Femur (tissue), 1 donor: ENCODE data around the gene GMDS.

Experiments used
- DNase-seq: peaks from one replicate; pipeline ENCODE4 v3.0.0-alpha.2; 2017

Gene GMDS

DNA sequence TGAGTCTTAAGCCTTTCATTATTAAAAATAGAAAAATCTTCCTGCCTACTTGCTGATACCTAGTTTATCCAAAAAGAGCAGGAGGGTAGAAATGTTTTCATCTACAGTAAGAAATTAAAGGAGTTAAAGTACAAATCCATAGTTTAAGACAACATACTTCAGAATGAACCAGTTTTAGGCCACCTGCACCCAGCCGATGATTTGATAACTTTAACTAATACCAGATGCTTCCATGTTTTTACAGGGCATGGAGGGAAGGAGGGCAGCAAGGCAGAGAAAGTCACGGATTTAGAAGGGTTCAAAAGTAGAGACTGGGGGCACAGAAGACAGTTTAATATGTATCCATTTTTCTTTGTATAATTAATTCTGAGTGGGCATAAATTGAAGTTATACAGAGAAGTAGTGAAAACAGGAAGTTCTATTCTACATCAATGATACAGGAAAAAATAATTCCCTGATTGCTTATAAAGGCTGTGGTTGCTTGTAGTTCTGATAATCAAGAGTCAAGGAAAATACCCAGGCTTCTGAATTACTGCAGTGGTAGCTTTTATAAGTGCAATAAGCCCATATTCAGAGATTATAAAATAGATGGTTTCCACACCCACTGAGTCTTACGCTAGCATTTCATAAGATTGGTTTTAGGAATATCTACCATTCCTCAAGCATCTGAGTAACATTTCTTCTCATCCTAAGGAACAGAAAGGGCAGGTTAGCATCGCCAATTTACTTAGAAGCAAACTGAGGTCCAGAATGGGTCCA, 72.0 kb downstream of the GMDS start:
- DNase-seq = no peak

GRCh38 chr6:2171728-2172127, 73.7 kb downstream of the GMDS start:
- no peak for DNase-seq

GRCh38 chr6:2168480-2168879, 76.9 kb downstream of the GMDS start:
- no peak for DNase-seq

GRCh38 chr6:2166717-2167116, 78.7 kb downstream of the GMDS start:
- no peak for DNase-seq

GRCh38 chr6:2165286-2165685, 80.1 kb downstream of the GMDS start:
- no peak for DNase-seq

GRCh38 chr6:2164481-2164880, 80.9 kb downstream of the GMDS start:
- no peak for DNase-seq

DNA sequence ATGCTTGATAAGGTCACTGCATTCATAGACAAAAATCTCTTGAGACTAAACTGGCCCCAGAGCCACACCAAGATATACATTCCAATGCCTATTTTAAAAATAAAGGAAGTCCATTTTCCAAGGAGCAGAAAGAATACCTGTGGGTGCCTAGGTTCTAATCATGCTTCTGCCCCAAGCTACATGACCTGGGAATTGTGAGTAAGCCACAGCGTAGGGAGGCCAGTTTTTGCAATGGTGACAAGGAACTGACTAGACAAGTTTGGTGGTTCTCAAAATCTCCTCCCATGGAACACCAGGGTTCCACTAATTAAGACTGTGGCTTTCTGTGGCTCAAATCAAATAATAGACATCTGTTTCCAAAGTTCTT, 83.3 kb downstream of the GMDS start:
- no peak for DNase-seq

- no peak for DNase-seq
These were observed 86.7 kb downstream of the GMDS start for GRCh38 chr6:2158596-2159271.

DNA sequence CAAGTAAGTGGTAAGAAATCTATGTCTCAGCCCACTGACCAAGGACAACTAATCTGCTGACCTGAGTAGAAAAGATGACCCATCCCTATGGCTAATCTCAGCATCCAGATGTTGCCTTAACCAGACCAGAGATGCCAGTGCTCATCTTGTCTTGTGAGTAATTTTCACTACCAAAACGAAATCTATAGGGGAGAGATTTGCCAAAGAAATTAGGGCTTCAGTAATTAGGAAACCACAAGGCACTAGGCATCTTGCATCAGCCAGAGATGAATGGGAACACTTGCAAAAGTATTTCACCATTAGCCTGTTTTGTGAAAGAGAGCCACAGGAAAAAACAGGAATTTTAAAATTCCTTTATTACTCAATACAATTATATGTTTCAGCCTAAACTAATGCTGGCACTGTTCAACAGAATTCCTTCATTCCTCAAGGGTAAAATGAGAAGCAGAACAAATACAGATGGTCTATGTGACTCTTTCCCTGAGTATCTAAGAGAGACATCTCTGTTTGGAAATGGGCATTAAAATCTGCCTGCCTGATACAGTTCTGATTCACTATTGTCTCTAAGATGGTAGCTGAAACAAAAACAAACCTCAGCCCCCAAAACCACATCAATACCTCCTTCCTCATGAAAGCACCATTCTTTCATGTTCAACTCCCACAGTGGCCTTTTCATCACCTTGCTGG, 87.8 kb downstream of the GMDS start:
- DNase-seq = no peak

DNA sequence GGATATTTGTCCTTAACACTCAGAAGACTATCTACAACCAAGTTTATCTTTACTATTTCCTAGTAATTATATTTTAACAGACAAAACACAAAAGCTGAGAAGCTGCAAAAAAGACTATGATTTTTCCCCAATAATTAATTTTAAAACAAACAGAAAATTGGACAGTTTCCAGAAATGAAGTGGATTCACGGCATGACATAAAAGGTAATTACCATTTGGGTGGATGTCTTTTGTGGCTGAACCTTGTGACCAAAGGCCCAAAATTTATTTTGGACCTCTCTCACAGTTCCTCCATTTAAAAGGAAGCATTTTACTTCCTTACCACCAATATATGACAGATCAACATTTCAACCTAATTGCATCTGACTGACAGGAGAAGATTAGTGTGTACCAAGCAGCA, 90.2 kb downstream of the GMDS start:
- DNase-seq = no peak

GRCh38 chr6:2149361-2150006, 95.9 kb downstream of the GMDS start:
- no peak for DNase-seq

DNA sequence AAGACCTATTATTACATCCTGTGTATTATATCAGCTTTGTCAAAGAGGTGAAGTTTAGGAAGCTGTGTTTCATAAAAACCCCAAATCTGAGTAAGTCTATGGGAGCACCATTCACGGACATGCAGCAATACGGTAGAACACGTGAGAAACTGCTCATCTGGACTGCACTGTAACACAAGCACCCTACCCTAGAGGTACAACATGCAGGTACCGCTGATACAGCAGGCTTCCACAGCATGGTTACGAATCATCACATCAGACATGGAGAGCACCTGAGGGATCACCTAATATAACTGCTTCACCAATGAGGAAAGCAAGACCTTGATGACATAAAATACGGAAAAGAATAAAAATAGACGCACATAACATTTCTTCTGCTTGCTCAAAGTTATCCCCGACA, 96.7 kb downstream of the GMDS start:
- no peak for DNase-seq

GRCh38 chr6:2147766-2148448, 97.5 kb downstream of the GMDS start:
- DNase-seq = no peak

GRCh38 chr6:2147261-2147660, 98.1 kb downstream of the GMDS start:
- no peak for DNase-seq

DNA sequence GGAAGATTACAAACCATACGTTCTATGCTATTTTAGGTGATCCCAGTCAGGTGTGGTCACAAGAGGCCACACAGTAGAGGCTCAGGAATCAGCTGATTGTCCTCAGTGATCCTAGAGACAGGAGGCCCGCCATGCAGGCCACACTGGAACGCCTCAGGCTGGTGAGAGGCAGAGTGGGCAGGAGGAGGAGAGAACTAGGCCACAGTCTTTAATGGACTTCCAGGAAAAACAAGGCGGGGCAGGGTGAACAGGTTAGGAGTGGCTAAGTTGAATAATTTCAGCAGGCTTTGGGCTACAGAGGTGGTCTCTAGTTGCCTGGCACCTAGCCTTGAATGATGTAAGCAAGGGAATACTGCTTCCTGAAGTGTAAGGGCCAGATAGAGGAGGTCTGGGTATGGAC, 101.2 kb downstream of the GMDS start:
- no peak for DNase-seq

- DNase-seq = no peak
These were observed 103.6 kb downstream of the GMDS start for GRCh38 chr6:2141644-2142290.

DNA sequence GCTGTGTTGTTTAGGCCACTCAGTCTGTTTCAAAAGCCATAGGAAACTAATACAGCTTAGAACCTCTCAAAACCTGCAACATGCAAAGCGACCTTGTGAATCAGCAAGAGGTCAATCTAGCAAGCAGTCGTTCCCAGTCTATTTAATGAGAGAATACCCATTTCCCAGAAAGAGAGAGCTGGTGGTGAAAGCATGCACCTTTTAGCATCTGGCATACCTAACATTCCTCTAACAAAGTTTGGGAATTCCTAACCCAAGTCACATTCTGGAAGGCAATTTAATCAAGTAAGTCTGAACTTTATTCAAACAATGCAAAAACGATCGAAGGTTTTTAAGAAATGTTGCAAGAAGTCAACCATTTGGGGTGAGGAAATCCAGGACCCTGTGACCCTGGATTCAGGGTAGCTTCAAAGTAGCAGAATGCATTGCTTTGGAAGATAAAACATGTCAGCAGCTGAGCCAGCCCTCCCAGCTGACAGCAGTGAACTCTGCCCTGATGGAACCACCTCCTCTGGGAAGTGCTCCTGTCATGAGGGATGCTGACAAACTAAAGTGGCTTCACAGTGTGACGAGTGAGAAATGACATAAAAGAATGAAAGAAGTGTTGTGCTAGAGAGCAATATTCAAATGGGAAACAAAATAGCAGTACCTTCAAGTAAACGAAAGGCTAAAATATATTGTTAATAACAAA, 104.8 kb downstream of the GMDS start:
- no peak for DNase-seq

DNA sequence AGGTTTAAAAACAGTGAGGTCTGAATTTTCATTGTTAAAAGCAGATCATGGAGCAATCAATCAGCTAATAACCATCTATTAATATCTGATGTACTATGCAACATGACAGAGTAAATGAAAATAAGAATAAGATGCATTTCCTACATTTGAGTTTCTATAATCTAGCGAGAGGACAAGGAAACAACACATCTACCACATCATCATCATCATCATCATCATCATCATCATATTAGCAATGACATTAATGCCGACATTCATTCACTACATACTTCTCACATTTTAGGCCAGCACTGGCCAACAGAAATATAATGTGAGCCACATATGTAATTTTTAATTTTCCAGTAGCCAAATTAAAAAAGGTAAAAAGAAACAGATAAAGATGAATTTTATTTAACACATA, 110.0 kb downstream of the GMDS start:
- no peak for DNase-seq

DNA sequence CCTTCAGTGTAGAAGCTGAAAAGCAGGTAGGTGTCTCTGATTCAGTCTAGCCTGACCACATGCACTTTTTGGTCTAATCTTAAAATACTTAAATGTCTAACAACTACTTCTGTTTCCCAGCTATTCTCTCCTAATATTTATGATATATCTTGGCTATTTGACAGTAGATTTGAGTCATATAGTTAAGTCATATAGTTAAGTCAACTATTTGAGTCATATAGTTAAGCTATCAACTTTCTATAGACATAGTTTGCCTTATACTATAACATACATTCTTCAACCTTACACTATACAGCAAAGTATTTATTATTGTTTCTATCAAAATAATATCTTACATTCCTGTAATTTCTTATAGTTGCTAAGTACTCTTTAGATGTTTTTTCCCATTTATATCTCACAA, 110.9 kb downstream of the GMDS start:
- DNase-seq = no peak

DNA sequence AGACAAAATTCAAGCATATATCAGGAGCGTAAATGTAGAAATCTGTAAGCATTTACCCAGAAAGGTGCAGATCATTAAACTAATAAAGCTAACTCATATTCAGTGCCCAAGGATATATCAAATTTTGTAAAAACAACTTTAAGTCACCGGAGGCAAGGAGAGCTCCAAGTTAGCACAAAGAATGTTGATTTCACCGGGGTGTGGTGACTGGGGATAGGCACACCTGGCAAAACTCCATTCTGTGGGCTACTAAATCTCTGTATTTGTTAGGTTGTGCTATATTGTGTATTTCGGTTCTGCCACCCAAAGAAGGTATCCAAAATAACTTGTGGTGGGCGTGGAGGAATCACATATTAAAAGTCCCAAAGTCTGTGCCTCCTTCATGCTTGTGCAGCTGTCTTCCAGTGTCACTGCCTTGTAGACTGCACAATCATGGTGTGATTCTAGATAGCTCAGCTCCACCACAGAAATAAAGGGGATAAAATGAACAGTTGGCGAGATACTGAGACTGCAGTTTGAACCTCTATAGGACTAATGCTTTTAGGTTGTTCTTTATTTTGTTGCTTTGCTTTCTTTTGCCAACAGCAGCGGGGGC, 111.6 kb downstream of the GMDS start:
- no peak for DNase-seq

GRCh38 chr6:2132916-2133315, 112.5 kb downstream of the GMDS start:
- no peak for DNase-seq

DNA sequence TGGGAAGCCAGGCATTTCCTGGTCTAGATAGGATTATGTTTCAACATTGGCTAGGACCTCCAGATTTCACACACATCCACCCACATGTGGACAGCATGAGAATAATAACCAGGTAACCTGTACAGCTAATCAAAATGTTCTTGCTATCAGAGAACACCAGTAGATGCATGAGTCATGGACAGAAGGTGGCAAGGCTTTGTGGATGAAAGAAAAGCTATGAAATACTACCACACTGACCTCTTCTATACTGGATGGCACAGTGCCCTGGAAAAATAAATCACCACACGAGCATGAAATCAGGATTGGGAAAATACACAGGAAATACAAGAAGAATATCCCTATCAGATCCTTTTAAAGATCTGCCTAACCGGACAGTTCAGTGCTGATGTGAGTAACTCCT, 113.0 kb downstream of the GMDS start:
- DNase-seq = no peak
